Measurements from ENCODE around the gene TMEM94.
"Not testable (repeated sequence)": the region's sequence is repeated elsewhere in the genome, so short reads cannot be mapped to it uniquely, and the experiment has no call there.

- not testable (repeated sequence) for TF ChIP-seq CTCF, POLR2AphosphoS5, EP300, POLR2A (IDR thresholded peaks at IDR 0.05)
These were observed 64.0 kb downstream of the TMEM94 start for GRCh38 chr17:75520413-75520812.
